GM12865 (cell line): ENCODE data around the gene RCAN1.
A peak's percentile ranks its signal among the peaks of the same experiment; 100 is the strongest.
"Not testable (repeated sequence)": the region's sequence is repeated elsewhere in the genome, so short reads cannot be mapped to it uniquely, and the experiment has no call there.

Experiments
- DNase-seq: peaks from one replicate; pipeline ENCODE4 v3.0.0; 2010; ENCODE audit warnings: low read depth
- H3K4me3 ChIP-seq: 2 replicates; pipeline ENCODE4 v1.5.1; 2011; ENCODE audit warnings: mild to moderate bottlenecking, low read depth, low read length, control low read depth
- TF ChIP-seq, protein P1 (sequence below): IDR thresholded peaks from 2 replicates; pipeline ENCODE4 v1.5.1; 2011; ENCODE audit warnings: low read length, control low read depth, low read depth, inconsistent platforms; ENCODE audit not compliant: insufficient read depth; ENCODE audit errors: missing control alignments

The RCAN1 gene

GRCh38 chr21:34613679-34614627 is 960 bp downstream of the RCAN1 start:
- H3K4me3 ChIP-seq: peak overlapping the region; percentile 64
- DNase-seq: no peak
- TF ChIP-seq, protein P1, sequence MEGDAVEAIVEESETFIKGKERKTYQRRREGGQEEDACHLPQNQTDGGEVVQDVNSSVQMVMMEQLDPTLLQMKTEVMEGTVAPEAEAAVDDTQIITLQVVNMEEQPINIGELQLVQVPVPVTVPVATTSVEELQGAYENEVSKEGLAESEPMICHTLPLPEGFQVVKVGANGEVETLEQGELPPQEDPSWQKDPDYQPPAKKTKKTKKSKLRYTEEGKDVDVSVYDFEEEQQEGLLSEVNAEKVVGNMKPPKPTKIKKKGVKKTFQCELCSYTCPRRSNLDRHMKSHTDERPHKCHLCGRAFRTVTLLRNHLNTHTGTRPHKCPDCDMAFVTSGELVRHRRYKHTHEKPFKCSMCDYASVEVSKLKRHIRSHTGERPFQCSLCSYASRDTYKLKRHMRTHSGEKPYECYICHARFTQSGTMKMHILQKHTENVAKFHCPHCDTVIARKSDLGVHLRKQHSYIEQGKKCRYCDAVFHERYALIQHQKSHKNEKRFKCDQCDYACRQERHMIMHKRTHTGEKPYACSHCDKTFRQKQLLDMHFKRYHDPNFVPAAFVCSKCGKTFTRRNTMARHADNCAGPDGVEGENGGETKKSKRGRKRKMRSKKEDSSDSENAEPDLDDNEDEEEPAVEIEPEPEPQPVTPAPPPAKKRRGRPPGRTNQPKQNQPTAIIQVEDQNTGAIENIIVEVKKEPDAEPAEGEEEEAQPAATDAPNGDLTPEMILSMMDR: no peak

DNA sequence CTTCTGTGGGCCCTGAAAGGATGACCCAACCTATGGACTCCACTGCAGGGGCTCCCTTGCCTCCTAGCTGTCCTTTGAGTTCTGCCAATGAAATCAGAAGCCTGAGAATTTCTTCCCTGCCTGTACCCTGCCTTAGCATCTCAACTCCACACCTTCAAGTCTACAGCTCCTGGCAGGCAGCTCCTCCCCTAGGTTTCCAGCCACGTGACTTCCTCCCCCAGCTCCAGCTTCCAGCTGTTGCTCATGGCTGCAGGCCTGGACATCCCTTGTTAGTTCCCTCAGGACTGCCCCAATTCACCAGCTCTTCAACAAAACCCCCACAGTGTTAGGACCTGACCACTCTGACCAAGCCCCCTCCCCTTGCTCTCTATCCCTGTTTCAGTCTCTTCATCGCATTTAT is 2.4 kb downstream of the RCAN1 start:
- DNase-seq: no peak
- no peak overlapping the region for H3K4me3 ChIP-seq
- TF ChIP-seq, protein P1: no peak

GRCh38 chr21:34612056-34612455 is 2.9 kb downstream of the RCAN1 start:
- H3K4me3 ChIP-seq: no peak overlapping the region
- TF ChIP-seq, protein P1: no peak
- DNase-seq: no peak

DNA sequence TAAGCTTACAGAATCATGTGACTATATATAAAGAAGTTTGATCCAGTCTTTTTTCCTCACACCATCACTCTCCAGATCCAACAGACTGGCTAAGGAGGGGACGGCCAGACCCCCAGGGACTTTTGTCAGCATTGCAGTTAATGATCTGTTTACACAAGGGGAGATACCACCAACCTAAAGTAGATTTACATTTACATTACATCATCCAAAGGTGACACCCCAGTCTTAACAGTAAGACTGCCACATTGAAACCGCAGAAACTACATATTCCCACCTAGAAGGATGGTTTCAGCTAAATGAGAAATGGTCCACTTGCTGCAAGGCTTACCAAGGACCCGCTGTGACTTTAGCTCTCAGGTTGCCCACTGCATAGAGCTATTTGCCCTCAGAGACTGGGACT is 3.4 kb downstream of the RCAN1 start:
- no peak overlapping the region for H3K4me3 ChIP-seq
- DNase-seq: no peak

DNA sequence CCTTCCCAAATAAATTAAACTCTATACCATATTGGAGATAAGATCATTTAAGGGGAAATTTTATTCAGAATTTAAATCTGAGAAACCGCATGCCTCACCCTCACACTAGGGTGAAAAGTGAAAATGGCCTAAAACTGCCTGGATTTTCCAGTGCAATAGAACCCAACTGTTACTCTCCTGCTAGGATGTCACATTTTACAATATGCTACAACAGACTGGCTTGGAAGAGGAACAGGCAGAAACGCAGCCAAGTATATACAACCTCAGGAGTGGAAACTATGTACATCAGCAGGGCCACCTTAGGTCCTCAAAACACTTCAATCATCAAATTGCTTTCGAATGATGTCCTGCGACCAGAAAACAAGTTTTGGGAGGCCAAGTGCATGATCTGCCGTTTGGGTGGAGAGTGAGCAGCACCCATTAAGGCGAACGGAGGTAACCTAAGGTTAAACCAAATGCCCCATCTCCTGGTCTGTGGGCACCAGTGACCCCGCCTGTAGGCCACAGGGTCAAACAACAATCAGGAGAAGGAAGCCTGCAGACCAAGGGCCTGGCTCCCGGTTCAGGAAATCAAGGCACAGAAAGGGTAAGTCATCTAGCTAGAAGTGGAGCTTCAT is 4.9 kb downstream of the RCAN1 start:
- TF ChIP-seq, protein P1: no peak
- DNase-seq: no peak
- no peak overlapping the region for H3K4me3 ChIP-seq

More for the DNA sequence above, 3.4 kb downstream of the RCAN1 start:
- TF ChIP-seq, protein P1: no peak

DNA sequence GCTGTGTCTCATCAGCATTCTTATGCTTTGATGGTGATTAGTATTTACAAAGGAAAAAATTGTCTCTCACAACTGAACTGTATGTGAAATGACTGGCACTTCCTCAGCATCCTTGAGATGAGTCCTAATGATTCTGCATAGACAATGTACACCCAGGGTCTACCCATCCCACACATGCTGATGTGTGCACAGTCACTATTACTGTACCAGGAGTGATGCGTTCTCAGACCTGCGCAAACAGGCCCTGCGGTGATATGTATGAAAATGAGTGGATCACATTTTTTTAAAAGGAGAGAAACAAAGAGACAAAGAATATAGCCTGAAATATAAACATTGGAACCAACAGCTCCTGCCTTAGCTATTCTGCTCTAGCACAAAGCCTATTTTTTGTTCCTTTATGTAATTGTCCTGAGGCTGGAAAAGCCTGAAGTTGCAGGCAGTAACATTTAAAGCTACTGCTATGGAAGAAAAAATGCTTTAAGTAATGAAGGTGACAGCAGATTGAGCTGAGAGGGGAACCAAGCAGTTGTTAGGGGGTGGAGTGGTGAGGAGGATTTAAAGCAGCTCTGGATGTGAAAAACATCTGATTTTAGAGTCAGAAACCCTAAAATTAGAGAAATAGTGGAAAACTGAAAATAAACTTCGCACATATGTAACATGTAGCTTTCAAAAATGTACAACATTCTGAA is 5.5 kb downstream of the RCAN1 start:
- TF ChIP-seq, protein P1: no peak
- DNase-seq: no peak

GRCh38 chr21:34607376-34607775 is 7.5 kb downstream of the RCAN1 start:
- H3K4me3 ChIP-seq, DNase-seq: not testable (repeated sequence)

More for the DNA sequence above, 5.5 kb downstream of the RCAN1 start:
- H3K4me3 ChIP-seq: no peak overlapping the region
